DND-41 (cell line): ENCODE results near the gene PHF21B.

ENCODE experiments used
- CTCF ChIP-seq: IDR thresholded peaks from 2 replicates; pipeline ENCODE4 v1.5.1; 2012; ENCODE audit warnings: borderline replicate concordance, low read length, moderate library complexity, mild to moderate bottlenecking; ENCODE audit not compliant: poor library complexity, severe bottlenecking; ENCODE audit errors: extremely low read depth
- EZH2 ChIP-seq: IDR thresholded peaks from 3 replicates; pipeline ENCODE4 v1.6.1; 2012; ENCODE audit warnings: borderline replicate concordance, low read depth, mild to moderate bottlenecking, moderate library complexity, low read length, inconsistent platforms; ENCODE audit not compliant: severe bottlenecking

GRCh38 chr22:44878483-44879300 lies 131.1 kb downstream of the PHF21B start:
- TF ChIP-seq CTCF (no peak), EZH2 (no peak)
